Calu3 (cell line): ENCODE measurements around the gene TAAR2. TPM values are rescaled to one million over a fixed set of nuclear protein-coding genes. Genes with fewer than 3 reads are reported as not detected.
A peak's percentile ranks its signal among the peaks of the same experiment; 100 is the strongest.

Source experiments
- BruUV-seq: library from RNA; stranded (reverse); fragments of 400-500 nt; replicated peaks from 2 replicates; lab custom pipeline; 2021; lab: Mats Ljungman, UMichigan
- CTCF ChIA-PET: fragments of 300-600 bp; sonication (Branson Sonifier 250); formaldehyde crosslinking; loops from one replicate; lab custom pipeline; 2022; ENCODE audit warnings: antibody characterized with exemption; lab: Charles Lee
- DNase-seq: peaks from one replicate; pipeline ENCODE4 v3.0.0; 2022
- H3K27ac Mint-ChIP-seq: one replicate; pipeline ENCODE4 v1.8.0; 2022; ENCODE audit warnings: mixed read lengths; ENCODE audit not compliant: unreplicated experiment
- H3K27me3 Mint-ChIP-seq: one replicate; pipeline ENCODE4 v1.8.0; 2022; ENCODE audit warnings: mixed read lengths; ENCODE audit not compliant: unreplicated experiment
- H3K36me3 Mint-ChIP-seq: one replicate; pipeline ENCODE4 v1.8.0; 2022; ENCODE audit warnings: mild to moderate bottlenecking, moderate library complexity, mixed read lengths; ENCODE audit not compliant: insufficient read depth, unreplicated experiment
- H3K4me1 Mint-ChIP-seq: one replicate; pipeline ENCODE4 v1.8.0; 2022; ENCODE audit warnings: mild to moderate bottlenecking, low read depth, mixed read lengths; ENCODE audit not compliant: unreplicated experiment
- H3K4me3 Mint-ChIP-seq: one replicate; pipeline ENCODE4 v1.8.0; 2022; ENCODE audit warnings: mild to moderate bottlenecking, low read depth, moderate library complexity, mixed read lengths; ENCODE audit not compliant: unreplicated experiment
- H3K9me3 Mint-ChIP-seq: one replicate; pipeline ENCODE4 v1.8.0; 2022; ENCODE audit warnings: low read depth, mixed read lengths; ENCODE audit not compliant: unreplicated experiment
- intact Hi-C: fragments of 100-400 bp; cut with micrococcal nuclease; formaldehyde crosslinking; loops from one replicate; pipeline ENCODE4 v1.10.0; 2022; ENCODE audit not compliant: unreplicated experiment
- total RNA-seq: library from RNA; stranded (reverse); gene quantifications from 2 replicates; pipeline ENCODE4 v1.2.3, GENCODE V29; 2022
- TF ChIP-seq, protein P1 (sequence below): fragments of 200-600 bp; IDR thresholded peaks from one replicate; pipeline ENCODE4 v1.8.0; 2022; ENCODE audit warnings: antibody characterized with exemption; ENCODE audit not compliant: unreplicated experiment

TAAR2 gene
- total RNA-seq, 1 experiment from 2014 or later = not detected

DNA sequence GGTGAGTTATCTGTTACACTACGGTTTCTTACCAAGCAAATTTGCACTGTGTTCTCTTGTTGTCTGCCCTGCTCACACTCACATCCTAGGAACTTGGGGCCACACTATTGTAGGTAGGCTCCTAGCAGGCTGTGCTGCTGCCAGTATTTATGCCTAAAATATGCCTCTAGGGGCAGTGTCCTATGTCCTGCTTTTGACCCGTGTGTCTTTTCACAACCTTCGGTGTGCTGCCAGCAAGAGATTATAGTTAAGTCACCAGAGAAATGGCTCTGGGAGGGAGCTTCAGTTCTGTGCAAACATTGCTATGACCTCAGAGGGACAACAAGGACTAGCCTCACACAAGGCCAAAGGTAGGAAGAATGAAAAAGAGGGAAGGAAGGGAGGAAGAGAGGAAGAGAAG, 25.6 kb downstream of the TAAR2 start:
- Mint-ChIP-seq H3K36me3 (no peaks in the 10 kb centered on the region), H3K9me3 (no peaks in the 10 kb centered on the region), H3K4me3 (no peak overlapping the region), H3K27me3 (no peaks in the 10 kb centered on the region), H3K4me1 (peaks cover 8% of the 10 kb centered on the region), H3K27ac (no peak overlapping the region)
- intact Hi-C loops = no loop called here
- TF ChIP-seq, protein P1, sequence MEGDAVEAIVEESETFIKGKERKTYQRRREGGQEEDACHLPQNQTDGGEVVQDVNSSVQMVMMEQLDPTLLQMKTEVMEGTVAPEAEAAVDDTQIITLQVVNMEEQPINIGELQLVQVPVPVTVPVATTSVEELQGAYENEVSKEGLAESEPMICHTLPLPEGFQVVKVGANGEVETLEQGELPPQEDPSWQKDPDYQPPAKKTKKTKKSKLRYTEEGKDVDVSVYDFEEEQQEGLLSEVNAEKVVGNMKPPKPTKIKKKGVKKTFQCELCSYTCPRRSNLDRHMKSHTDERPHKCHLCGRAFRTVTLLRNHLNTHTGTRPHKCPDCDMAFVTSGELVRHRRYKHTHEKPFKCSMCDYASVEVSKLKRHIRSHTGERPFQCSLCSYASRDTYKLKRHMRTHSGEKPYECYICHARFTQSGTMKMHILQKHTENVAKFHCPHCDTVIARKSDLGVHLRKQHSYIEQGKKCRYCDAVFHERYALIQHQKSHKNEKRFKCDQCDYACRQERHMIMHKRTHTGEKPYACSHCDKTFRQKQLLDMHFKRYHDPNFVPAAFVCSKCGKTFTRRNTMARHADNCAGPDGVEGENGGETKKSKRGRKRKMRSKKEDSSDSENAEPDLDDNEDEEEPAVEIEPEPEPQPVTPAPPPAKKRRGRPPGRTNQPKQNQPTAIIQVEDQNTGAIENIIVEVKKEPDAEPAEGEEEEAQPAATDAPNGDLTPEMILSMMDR = peak; percentile 43
- CTCF ChIA-PET = interaction anchor here (0.6 to 1.1 kb wide), 2 partner anchors 62 to 68 kb away, joined by 3 to 4 read pairs; no protein-coding TSS in a partner anchor
- BruUV-seq = no TSS peak
- peak; percentile 30 for DNase-seq

DNA sequence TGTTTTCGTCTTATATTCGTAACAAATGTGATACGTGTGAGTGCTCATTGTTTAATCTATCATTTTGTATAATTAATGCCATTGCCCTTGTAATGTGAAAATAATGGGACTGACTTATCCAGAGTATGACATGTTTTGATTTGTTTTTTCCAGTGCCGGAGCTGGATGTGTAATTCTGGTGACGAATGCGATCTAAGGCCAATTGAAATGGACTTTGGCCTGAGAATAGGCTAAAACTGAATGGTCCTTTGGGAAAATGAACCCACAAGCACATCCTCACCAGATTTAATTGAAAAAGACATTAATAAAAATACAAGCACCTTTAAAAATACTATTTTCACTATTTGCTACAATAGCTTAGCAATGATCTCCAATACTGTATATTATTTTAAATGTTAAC, 27.9 kb downstream of the TAAR2 start:
- Mint-ChIP-seq H3K9me3 (no peaks in the 10 kb centered on the region), H3K4me3 (no peak overlapping the region), H3K27me3 (no peaks in the 10 kb centered on the region), H3K4me1 (peaks cover 20% of the 10 kb centered on the region), H3K27ac (no peak overlapping the region), H3K36me3 (no peaks in the 10 kb centered on the region)
- CTCF ChIA-PET = no interaction called here
- DNase-seq = no peak
- no TSS peak for BruUV-seq
- TF ChIP-seq, protein P1 = no peak
- intact Hi-C loops = no loop called here

DNA sequence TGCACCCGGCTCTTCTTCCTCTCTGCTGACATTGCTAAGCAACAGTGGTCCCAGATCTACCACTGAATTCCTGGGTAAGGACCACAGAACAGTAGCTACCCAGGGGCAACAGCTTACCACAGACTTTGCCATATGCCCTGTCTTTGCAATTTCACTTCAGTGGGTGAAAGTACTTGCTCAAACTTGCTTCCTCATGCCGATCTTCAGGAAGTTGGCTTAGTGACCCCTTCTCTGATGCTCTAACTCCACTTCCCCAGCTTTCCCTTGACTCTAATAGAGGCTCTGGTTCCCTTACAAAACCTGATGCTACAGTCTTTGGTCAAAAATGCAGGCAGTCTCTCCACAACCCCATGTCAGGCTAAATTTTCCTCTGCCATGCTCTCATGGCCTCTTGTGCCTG, 31.2 kb downstream of the TAAR2 start:
- DNase-seq = no peak
- no peaks in the 10 kb centered on the region for H3K27me3 Mint-ChIP-seq

DNA sequence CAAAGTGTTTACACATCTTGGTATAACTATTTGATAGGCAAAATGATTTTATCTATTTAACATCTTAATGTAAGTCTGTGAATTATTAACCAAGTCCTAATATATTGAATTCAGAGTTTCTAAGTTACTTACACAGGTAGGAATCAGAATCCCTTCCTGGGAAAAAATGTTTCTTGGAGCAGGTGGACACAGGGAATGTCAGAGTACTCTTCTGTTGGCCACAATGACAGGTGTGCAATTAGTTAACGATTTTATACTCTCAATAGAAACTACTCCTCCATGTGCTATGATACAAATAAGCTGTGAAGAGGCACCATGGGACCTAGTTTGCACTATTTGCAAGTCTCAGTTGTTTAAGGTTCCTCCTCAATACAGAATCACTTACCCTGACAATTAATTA, 33.7 kb downstream of the TAAR2 start:
- no peak overlapping the region for H3K4me3 Mint-ChIP-seq
- H3K4me1 Mint-ChIP-seq = peaks cover 11% of the 10 kb centered on the region
- DNase-seq = no peak
- no TSS peak for BruUV-seq
- H3K27ac Mint-ChIP-seq = no peak overlapping the region
- TF ChIP-seq, protein P1 = no peak
- no peaks in the 10 kb centered on the region for H3K36me3 Mint-ChIP-seq
- intact Hi-C loops = loop anchor here (5.0 kb wide), 1 partner anchor 53 kb away; the partner anchor contains the start of gene TAAR9
- no peaks in the 10 kb centered on the region for H3K27me3 Mint-ChIP-seq
- CTCF ChIA-PET = interaction anchor here (0.5 to 0.7 kb wide), 2 partner anchors 141 to 483 kb away, joined by 4 to 7 read pairs; no protein-coding TSS in a partner anchor
- no peaks in the 10 kb centered on the region for H3K9me3 Mint-ChIP-seq

More for the DNA sequence above, 31.2 kb downstream of the TAAR2 start:
- Mint-ChIP-seq H3K4me1 (peaks cover 11% of the 10 kb centered on the region), H3K36me3 (no peaks in the 10 kb centered on the region), H3K4me3 (no peak overlapping the region), H3K27ac (no peak overlapping the region), H3K9me3 (no peaks in the 10 kb centered on the region)
- no TSS peak for BruUV-seq
- CTCF ChIA-PET = no interaction called here
- TF ChIP-seq, protein P1 = no peak
- intact Hi-C loops = loop anchor here (5.0 kb wide), 1 partner anchor 56 kb away; the partner anchor contains the start of gene TAAR9
